ENCODE measurements around the gene CYP2D6.

The CYP2D6 gene

GRCh38 chr22:42079319-42080251 is 51.0 kb downstream of the CYP2D6 start, which contains the start of gene SMDT1:
Gene SMDT1 (plus strand): TSS chr22:42079700. CDS start chr22:42079769, 69 bp downstream.
- FAIRE-seq: peak; percentile 87

DNA sequence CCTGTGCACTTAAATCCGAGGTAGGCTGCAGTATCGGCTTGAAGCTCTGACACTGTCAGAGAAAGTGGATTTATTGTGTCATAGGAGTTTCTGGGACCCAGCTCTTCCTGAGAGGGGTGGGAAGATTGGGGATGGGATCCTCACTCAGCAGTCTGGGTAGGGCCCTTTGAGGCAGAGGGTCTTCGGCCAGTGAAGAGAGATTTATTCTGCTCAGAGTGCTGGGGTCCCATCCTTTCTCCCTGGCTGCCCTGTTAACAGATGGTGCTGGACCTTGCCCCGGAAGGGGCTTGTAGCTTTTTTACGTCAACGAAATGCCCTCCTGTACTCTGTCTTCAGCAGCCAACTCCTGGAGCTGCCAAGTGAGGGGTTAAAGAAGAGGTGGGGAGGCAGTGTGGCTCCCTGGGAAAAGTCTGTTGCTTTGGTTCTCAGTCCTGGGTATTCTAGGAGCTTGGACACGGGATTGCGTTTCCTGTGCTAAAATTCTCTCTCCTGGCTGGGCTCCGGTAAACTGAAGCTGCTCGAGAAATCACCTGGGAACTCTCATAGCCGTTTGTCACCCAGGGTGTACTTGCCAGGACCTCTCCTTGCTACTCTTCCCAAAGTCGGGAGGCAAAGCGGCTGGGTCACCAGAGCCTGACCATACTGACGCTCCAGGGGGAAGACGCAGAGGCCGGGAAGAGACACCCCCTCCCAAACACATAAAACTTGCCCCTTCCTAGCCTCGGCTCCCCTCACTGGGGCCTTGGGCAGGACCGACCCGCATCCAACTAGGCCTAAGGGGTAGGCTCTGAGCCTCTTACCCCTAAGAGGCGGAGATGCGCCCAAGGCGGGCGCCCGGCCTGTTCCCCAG is 51.9 kb downstream of the CYP2D6 start:
- no peak for FAIRE-seq

GRCh38 chr22:42077486-42078125 is 53.0 kb downstream of the CYP2D6 start:
- FAIRE-seq: no peak

DNA sequence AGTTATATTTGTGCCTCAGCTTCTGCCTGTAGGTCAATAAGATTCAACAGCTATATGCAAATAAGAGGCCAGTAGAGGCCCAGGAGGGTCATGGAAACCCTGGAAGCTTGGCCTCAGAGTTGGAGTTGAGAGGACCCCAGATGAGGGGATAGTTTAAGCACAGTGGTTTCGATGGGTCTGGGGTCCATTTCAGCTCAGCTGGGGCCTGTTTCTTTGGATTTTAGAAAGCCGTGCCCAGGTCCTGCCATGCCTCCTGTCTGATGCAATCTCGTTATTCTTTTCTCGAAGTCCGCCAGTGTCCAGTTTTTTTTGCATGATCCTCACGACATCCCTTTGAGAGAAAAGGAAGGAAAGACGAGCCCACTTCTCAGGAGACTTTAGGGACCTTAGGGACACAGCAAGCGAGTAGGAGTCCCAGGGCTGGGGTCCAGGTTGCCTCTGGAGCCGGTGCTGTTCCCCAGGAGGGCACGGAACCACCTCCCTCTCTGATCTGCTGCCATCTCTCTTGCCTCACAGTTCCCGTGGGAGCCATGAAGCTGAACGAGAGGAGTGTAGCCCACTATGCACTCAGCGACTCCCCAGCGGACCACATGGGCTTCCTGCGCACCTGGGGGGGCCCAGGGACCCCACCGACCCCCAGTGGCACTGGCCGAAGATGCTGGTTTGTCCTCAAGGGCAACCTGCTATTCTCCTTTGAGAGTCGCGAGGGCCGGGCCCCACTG is 53.7 kb downstream of the CYP2D6 start:
- no peak for FAIRE-seq
